Activated CD8-positive, alpha-beta T cell treated with anti-CD3 and anti-CD28 coated beads for 36 hours (primary cell): ENCODE measurements around the gene FGFR4. TPM values are rescaled to one million over a fixed set of nuclear protein-coding genes. Genes with fewer than 3 reads are reported as not detected.
A peak's percentile ranks its signal among the peaks of the same experiment; 100 is the strongest.

Experiments used
- ATAC-seq: fragments of 200-7000 bp; cut with Tn5 transposase; one replicate; pipeline ENCODE4 v1.10.0; 2021; ENCODE audit warnings: mild to moderate bottlenecking, moderate library complexity
- CTCF ChIA-PET: fragments of 350-600 bp; sonication (Branson Sonifier 250); formaldehyde crosslinking; loops from one replicate; lab custom pipeline; 2021; ENCODE audit warnings: antibody characterized with exemption; lab: Charles Lee
- POLR2A ChIA-PET: fragments of 350-600 bp; sonication (Branson Sonifier 250); formaldehyde crosslinking; loops from one replicate; lab custom pipeline; 2021; ENCODE audit warnings: antibody characterized with exemption; lab: Charles Lee
- DNase-seq: peaks from one replicate; pipeline ENCODE4 v3.0.0-alpha.2; 2020
- H3K27ac Mint-ChIP-seq: one replicate; pipeline ENCODE4 v1.8.0; 2021; ENCODE audit warnings: mild to moderate bottlenecking, mixed read lengths
- H3K27me3 Mint-ChIP-seq: one replicate; pipeline ENCODE4 v1.8.0; 2021; ENCODE audit warnings: mixed read lengths
- H3K36me3 Mint-ChIP-seq: one replicate; pipeline ENCODE4 v1.8.0; 2021; ENCODE audit warnings: low read depth, mixed read lengths
- H3K4me1 Mint-ChIP-seq: one replicate; pipeline ENCODE4 v1.8.0; 2021; ENCODE audit warnings: low read depth, mixed read lengths
- H3K4me3 Mint-ChIP-seq: one replicate; pipeline ENCODE4 v1.8.0; 2021; ENCODE audit warnings: mild to moderate bottlenecking, moderate library complexity, mixed read lengths
- H3K9me3 Mint-ChIP-seq: one replicate; pipeline ENCODE4 v1.8.0; 2021; ENCODE audit warnings: mixed read lengths
- intact Hi-C: fragments of 100-400 bp; cut with micrococcal nuclease; formaldehyde crosslinking; loops from one replicate; pipeline ENCODE4 v1.10.0; 2022
- total RNA-seq, 2 experiments: library from RNA; stranded (reverse); gene quantifications; one replicate each; pipeline ENCODE4 v1.2.3, GENCODE V29; 2021
- TF ChIP-seq, protein P1 (sequence below): fragments of 200-600 bp; IDR thresholded peaks from one replicate; pipeline ENCODE4 v1.8.0; 2022; ENCODE audit warnings: antibody characterized with exemption, mild to moderate bottlenecking

The FGFR4 gene
- total RNA-seq, 2 experiments from 2014 or later: 1.3 to 2.2 TPM

DNA sequence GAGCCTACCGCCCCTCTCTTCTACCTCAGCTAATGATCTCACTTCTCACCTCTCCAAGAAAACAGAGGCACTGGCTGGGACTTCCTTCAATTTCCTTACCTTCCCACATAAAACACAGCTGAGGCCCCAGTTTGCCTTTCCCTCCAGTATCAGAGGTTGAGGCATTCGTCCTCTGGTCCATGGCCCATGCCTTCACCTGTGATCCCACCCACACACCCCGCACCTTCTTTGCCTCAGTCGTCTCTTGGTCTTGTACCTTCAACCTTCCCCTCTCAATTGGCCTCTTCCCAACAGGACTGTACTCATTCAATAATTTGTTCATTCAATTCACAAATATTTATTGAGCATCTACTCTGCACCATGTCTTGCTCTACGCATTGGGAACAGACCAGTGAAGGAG is 35.9 kb downstream of the FGFR4 start:
- Mint-ChIP-seq H3K9me3 (no peaks in the 10 kb centered on the region), H3K27me3 (no peaks in the 10 kb centered on the region), H3K36me3 (no peaks in the 10 kb centered on the region), H3K27ac (no peak overlapping the region), H3K4me3 (no peak overlapping the region), H3K4me1 (no peaks in the 10 kb centered on the region)
- CTCF ChIA-PET: interaction anchor here (1.0 to 1.1 kb wide), 2 partner anchors 9 to 12 kb away, joined by 3 read pairs; no protein-coding TSS in a partner anchor
- DNase-seq (no peak), ATAC-seq (no peak)
- intact Hi-C loops: no loop called here
- POLR2A ChIA-PET: interaction anchor here (1.3 kb wide), 1 partner anchor 11 kb away, joined by 5 read pairs; the partner anchor contains the start of gene NSD1
- TF ChIP-seq, protein P1, sequence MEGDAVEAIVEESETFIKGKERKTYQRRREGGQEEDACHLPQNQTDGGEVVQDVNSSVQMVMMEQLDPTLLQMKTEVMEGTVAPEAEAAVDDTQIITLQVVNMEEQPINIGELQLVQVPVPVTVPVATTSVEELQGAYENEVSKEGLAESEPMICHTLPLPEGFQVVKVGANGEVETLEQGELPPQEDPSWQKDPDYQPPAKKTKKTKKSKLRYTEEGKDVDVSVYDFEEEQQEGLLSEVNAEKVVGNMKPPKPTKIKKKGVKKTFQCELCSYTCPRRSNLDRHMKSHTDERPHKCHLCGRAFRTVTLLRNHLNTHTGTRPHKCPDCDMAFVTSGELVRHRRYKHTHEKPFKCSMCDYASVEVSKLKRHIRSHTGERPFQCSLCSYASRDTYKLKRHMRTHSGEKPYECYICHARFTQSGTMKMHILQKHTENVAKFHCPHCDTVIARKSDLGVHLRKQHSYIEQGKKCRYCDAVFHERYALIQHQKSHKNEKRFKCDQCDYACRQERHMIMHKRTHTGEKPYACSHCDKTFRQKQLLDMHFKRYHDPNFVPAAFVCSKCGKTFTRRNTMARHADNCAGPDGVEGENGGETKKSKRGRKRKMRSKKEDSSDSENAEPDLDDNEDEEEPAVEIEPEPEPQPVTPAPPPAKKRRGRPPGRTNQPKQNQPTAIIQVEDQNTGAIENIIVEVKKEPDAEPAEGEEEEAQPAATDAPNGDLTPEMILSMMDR: no peak

DNA sequence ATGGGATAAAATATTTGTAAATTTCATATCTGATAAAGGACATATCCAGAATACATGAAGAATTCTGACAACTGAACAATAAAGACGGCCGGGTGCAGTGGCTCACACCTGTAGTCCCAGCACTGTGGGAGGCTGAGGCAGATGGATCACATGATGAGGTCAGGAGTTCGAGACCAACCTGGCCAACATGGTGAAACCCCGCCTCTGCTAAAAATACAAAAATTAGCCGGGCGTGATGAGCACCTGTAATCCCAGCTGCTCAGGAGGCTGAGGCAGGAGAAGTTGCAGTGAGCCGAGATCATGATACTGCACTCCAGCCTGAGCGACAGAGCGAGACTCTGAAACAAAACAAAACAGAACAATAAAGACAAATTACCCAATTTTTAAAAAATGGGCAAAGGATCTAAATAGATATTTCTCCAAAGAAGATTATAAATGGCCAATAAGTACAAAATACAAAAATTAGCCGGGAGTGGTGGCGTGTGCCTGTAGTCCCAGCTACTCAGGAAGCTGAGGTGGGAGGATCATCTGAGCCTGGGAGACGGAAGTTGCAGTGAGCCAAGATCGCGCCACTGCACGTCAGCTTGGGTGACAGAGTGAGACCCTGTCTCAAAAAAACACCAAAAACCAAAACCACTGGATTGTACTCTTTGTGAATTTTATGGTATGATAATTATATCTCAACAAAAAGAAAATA is 37.2 kb downstream of the FGFR4 start:
- DNase-seq: no peak
- Mint-ChIP-seq H3K27me3 (no peaks in the 10 kb centered on the region), H3K9me3 (no peaks in the 10 kb centered on the region), H3K4me1 (peaks cover 9% of the 10 kb centered on the region), H3K36me3 (no peaks in the 10 kb centered on the region), H3K27ac (no peak overlapping the region), H3K4me3 (no peak overlapping the region)
- intact Hi-C loops: no loop called here
- ChIA-PET CTCF (interaction anchor here (0.7 to 1.2 kb wide), 2 partner anchors 11 to 186 kb away, joined by 3 to 6 read pairs; no protein-coding TSS in a partner anchor), POLR2A (interaction anchor here (0.6 to 1.2 kb wide), 2 partner anchors 10 to 22 kb away, joined by 3 to 4 read pairs; no protein-coding TSS in a partner anchor)
- no peak for ATAC-seq
- TF ChIP-seq, protein P1: no peak

DNA sequence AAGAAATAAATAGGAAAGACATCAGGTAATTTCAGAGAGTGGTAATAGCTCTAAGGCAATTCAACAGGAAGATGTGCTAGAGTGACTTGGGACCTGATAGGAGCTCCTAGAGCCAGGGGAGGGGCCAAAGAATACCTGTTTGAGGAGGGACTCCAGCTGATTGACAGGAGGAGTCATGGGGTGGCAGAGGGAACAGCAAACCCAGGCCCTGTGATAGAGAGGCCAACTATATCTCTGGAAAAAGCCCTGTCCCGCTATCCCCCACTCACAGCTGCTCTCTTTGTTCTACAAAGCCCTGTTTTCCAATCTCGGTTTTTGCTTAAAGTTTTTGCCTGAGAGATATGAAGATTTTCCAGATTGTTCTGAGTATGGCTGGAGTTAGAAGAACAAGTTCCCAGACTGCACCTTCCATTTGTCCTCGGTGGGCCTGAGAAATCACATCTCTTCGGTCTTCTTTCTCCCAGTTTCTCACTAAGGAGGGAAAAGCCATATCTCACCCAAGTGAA is 37.8 kb downstream of the FGFR4 start:
- POLR2A ChIA-PET: interaction anchor here (0.6 to 1.2 kb wide), 2 partner anchors 10 to 23 kb away, joined by 3 to 4 read pairs; no protein-coding TSS in a partner anchor
- Mint-ChIP-seq H3K4me3 (no peak overlapping the region), H3K27ac (no peak overlapping the region), H3K4me1 (peaks cover 15% of the 10 kb centered on the region), H3K36me3 (no peaks in the 10 kb centered on the region), H3K9me3 (no peaks in the 10 kb centered on the region), H3K27me3 (no peaks in the 10 kb centered on the region)
- intact Hi-C loops: no loop called here
- TF ChIP-seq, protein P1: no peak
- CTCF ChIA-PET: interaction anchor here (0.7 to 1.2 kb wide), 3 partner anchors 11 to 186 kb away, joined by 3 to 6 read pairs (median 4); no protein-coding TSS in a partner anchor
- DNase-seq: peak; percentile 27
- peak; percentile 55 for ATAC-seq

DNA sequence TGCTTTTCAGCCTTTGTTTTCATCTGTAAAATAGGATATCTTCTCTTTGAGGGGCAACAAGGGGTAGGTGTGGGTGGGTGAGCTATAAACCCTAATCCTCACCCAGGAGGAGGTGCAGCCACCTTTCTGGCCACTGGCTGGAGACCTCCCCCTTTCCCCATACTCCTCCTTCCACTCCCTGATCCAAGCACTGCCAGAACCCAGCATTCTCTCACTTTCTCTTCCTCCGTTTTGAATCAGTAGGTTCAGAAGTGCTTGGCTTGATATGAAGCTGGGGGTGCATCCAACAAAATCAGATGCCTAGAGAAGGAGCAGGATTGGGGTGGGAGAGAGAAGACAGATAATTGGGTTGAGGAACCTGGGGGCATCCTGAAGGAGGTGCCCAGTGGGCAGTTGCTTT is 40.1 kb downstream of the FGFR4 start:
- ChIA-PET CTCF (interaction anchor here (1.1 to 1.8 kb wide), 3 partner anchors 12 to 264 kb away, joined by 3 to 16 read pairs (median 3); no protein-coding TSS in a partner anchor), POLR2A (interaction anchor here (0.7 to 1.1 kb wide), 2 partner anchors 8 to 15 kb away, joined by 3 to 5 read pairs; no protein-coding TSS in a partner anchor)
- Mint-ChIP-seq H3K4me3 (no peak overlapping the region), H3K36me3 (no peaks in the 10 kb centered on the region), H3K27ac (no peak overlapping the region), H3K9me3 (no peaks in the 10 kb centered on the region), H3K27me3 (no peaks in the 10 kb centered on the region), H3K4me1 (peaks cover 22% of the 10 kb centered on the region)
- ATAC-seq (no peak), DNase-seq (no peak)
- TF ChIP-seq, protein P1: no peak
- intact Hi-C loops: no loop called here
